ENCODE data around the gene LILRA1.

- TF ChIP-seq CTCF (IDR thresholded peaks at IDR 0.05), result no peak
- no peak for TF ChIP-seq EZH2 (IDR thresholded peaks at IDR 0.05; ENCODE audit: borderline replicate concordance, insufficient read depth, low read depth, low read length, poor library complexity, severe bottlenecking)
Measured at GRCh38 chr19:54554006-54554405, 39.4 kb upstream of the LILRA1 start.
